Stimulated activated CD8-positive, alpha-beta memory T cell treated with anti-CD3 and anti-CD28 coated beads, Interleukin-12 subunit alpha, Interleukin-12 subunit beta, amount 100 ng/mL, for 24 hours (primary cell): ENCODE measurements around the gene USP49.
A peak's percentile ranks its signal among the peaks of the same experiment; 100 is the strongest.
"Not testable (repeated sequence)": the region's sequence is repeated elsewhere in the genome, so short reads cannot be mapped to it uniquely, and the experiment has no call there.

ENCODE experiments used
- DNase-seq: peaks from one replicate; pipeline ENCODE4 v3.0.0-alpha.2; 2020; ENCODE audit errors: extremely low read depth

Gene USP49

DNA sequence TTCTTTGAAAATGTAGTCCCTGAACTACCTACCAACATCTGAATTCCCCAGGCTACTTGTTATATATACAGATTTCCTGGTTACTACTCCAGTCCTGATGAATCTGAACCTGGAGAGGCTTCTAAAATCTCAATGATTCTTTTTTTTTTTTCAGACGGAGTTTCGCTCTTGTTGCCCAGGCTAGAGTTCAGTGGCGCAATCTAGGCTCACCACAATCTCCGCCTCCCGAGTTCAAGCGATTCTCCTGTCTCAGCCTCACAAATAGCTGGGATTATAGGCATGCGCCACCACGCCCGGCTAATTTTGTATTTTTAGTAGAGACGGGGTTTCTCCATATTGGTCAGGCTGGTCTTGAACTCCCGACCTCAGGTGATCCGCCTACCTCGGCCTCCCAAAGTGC is 83.2 kb downstream of the USP49 start:
- not testable (repeated sequence) for DNase-seq

DNA sequence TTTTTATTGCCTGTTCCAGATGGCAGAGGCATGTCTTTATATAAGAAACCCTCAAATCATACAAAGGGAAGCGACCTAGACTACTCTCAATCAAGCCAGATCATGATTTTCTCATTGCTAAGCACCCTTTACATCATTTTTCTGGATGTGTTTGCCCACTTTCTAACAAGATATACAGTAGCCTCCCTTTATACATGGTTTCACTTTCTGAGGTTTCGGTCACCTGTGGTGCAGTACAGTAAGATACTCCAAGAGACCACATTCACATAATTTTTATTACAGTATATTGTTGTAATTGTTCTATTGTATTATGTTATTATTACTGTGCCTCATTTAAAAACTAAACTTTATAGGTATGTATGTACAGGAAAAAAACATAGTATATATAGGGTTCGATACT is 84.1 kb downstream of the USP49 start:
- DNase-seq, result no peak

DNA sequence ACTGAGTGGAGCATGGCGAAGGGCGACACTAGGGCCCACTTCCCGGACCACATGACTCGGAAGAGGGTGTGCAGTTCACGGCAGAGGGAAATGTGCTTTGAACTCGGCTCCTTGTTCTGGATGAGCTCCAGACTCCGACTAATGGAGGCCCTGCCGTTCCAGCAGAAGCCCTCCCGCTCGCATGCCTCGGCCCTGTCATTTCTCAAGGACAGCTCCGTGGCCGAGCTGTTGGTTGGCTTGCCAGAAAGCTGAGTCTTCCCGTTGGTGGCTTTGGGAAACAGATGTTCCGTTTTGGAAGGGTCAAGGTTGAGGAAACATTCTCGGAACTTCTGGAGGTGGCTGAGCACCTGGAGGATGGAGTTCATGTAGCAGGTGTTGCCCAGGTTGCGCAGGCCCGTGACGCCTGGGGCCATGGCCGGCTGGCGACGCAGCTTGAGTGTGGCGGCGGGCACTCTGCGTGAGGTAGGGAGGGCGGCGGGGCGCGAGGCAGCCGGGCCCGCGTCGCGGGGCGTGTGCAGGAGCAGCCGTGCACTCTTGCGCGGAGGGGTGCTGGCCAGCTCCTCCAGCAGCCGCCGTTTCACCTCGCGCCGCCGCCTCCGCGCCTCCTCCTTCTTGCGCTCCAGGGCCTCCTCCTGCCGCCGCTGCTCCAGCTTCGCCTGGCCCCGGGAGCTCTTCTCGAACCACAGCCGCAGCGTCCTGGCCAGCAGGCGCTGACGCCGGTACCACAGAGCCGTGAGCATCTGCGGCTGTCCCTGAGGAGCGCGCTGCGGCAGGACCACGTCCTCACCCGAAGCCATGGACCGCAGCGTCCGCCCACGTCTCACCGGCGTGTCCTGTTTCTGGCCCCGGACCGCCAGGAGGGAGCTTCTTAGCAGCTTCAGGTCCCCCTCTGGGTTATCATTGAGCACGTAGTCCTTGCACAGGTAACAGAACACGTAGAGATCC is 89.1 kb downstream of the USP49 start:
- DNase-seq, result no peak

DNA sequence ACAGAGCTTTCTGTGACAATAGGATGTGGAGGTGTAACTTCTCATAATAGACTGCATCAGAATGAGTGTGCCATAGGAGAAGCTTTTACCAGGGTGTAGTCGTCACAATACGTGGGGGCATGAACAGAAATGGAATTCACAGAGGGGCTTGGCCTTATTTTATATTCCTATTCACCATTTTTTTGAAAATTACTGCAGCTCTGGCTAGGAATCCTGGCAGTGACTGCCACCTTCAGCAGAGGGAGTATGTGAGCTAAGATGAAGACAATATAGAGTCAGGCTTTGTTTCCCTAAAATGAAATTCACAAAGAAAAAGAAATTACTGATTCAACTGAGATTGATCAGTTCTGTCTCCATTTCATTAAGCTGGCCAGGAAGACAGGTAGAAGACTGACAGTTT is 93.8 kb downstream of the USP49 start:
- DNase-seq, result no peak

DNA sequence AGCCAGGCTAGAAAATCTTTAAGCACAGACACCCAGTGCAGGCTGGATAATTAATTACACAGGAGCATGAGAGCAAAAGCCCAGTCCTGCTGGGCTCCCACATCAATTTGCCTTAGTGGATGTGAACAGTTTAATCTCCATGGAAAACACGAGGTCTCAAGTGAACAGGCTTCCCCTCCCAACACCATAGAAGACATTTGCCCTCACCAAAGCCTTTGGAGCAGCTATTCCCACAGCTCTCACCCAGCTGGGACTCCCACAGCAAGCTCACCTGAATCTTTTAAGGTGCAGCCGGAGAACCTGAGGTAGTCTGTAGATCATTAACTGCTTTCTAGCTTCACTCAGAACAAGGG is 95.6 kb downstream of the USP49 start:
- DNase-seq, result no peak

DNA sequence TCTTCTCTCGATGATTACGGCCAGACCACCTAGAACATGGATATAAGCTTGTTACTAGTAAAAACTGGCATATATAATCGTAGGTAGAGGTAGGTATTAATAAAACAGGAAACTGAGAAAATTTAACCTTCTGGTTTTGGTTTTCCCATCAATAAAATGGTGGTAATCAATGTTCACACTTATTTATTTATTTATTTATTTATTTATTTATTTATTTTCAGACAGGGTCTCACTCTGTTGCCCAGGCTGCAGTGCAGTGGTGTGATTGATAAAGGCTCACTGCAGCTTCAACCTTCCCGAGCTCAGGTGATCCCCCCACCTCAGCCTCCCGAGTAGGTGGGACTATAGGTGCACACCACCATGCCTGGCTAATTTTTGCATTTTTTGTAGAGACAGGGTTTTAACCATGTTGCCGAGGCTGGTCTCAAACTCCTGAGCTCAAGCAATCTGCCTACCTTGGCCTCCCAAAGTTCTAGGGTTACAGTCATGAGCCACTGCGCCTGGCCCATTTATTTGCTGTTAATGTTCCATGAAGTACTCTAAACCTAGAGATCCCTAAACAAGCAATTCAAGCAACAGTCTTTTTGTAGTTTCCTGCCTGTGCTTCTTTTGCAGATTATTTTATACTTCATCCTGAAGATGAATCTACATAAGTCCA is 96.1 kb downstream of the USP49 start:
- no peak for DNase-seq

DNA sequence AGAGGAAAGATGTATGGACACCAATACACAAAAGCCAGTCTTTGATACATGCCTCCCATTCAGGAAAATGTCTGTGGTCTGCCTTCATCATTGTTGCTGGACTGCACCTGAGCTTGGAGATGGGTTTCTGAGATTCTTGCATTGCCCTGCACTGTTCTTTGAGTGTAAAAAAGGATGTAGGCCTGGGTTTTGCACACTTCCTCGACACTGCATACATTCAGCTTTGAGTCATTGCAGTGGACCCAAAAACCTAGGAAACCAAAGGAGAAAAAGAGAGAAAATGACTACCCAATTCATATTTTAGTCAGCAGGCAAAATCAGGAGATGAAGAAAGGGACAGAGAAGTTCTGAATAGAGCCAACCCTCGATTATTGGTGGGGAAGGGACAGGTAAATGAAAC is 98.7 kb downstream of the USP49 start:
- no peak for DNase-seq

DNA sequence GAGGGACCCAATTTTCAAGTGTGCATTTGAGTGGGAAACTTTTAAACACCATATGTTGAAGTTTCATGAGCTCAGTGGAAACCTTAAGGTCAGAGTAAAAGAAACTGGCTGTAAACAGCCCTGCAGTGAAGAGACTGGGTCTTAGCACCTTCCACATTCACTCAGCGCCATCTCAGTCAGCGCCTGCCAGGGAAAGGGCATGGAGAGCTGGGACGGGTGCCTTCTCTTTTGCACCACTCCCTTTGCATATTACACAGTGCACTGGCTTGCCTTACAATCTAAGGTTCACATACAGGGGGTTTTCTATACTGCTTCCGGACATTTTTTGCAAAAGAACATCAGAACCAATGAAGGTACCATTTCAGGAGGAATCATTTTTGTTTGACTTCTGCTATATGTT is 103.2 kb downstream of the USP49 start:
- DNase-seq, result no peak

DNA sequence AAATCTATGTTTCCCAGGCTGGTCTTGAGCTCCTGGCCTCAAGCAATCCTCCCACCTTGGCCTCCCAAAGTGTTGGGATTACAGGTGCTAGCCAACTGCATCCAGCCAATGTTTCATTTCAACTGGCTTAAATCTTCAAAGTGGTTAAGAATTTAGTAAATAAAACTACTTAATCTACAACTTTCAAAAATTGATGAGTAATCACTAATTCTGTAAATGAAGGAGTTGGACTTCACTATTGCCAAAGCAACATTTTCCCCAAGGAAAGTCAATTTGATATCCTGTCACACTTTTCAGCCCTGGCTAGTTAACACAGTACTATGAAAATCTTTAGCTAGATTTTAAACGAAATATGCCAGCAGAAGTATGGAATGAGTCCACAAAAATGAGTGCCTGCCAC is 103.9 kb downstream of the USP49 start:
- no peak for DNase-seq

DNA sequence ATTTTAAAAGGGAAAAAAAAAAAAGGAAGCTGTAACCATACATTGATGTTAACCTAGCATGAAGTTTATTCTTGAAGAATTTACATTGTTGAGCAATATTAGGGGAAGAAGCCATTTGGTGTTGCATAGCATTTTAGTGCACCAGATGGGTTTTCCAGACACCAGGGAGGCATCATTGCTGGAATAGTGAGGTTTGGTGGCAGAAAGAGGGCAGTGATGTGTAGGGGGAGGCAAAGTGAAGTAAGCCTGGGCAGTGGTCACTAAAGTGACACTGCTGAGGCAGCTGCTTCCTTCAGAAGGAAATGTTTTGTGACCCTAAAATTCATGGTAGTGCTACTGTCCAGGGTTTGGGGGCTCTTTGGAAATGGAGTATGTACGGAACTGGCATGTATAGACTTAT is 105.1 kb downstream of the USP49 start:
- DNase-seq, result no peak

DNA sequence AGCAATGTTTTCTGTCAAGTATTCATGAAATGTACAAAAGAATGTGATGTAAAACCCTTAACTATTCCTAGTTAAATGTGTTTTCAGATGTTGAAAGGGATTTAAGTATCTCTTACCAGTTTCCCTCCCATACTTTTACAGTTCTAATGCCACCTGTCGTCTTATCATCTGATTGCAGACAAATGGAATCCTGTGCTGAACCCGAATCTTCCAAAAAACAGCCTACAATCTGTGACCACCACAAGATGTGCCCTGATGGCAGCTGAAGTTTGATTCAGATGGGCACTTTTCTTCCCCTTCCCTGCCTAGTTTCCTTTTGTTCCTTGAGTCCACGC is 105.8 kb downstream of the USP49 start:
- no peak for DNase-seq

DNA sequence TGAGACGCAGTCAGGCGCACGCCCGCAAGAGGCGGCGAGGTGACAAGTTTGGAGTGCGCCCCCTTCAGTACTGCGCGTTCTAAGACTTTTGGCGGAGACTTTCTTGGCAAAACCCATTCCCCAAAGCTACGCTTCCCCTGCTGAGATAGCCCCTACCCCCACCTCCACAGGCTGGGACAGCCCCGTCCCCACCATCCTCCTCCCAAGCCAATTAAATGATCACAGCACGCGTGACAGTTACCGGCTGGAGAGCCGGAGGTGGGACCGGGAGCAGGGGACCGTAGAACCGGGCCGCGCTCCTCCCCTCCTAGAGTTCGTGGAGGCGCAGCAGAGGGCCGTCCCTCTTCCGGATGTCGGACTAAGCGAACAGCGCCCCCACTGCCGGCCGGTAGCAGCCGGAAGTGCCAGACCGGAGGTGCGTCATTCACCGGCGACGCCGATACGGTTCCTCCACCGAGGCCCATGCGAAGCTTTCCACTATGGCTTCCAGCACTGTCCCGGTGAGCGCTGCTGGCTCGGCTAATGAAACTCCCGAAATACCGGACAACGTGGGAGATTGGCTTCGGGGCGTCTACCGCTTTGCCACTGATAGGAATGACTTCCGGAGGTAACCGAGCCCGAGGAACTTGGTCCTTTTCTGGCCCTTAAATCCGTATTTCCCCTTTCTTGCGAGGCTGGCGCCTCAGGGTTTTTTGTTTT is 107.8 kb downstream of the USP49 start, which contains the start of gene TOMM6:
TOMM6 (plus strand) TSS at position 476 of the 699 bp plus-strand sequence; CDS start at position 480, 4 bp downstream.
- DNase-seq, result peak; percentile 88

DNA sequence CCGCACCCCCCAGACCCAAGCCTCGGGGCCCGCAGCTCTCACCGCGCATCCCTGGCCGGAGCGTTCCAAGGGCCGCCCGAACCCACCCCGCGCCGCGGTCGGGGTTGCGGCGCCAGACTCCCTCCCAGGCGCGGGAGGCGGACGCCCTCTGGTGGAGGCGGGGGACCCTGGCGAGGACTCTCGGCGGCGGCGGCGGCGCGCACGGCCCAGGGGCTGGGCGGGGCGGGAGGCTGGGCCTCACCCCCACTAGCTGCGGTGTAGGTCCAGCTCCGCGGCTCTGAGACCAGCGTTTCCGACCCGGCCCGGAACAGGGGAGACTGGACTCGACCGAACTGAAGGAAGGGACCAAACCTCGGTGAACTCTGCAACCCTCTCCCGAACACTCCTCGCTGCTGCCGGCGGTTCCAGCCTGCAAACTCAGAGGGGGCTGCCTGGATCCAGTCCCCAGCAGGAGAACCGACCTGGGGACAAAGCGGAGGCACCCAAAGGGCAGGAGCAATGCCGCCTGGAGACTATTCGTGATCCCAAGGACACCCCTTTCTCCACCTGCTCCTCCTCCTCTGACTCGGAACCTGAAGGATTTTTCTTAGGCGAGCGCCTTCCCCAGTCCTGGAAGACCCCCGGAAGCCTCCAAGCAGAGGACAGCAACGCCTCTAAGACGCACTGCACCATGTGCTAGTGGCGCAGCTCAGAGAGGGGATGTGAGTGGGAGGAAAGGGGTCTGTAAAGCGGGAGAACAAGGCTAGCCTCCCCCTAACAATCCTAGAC is 108.5 kb downstream of the USP49 start:
- peak; percentile 73 for DNase-seq

DNA sequence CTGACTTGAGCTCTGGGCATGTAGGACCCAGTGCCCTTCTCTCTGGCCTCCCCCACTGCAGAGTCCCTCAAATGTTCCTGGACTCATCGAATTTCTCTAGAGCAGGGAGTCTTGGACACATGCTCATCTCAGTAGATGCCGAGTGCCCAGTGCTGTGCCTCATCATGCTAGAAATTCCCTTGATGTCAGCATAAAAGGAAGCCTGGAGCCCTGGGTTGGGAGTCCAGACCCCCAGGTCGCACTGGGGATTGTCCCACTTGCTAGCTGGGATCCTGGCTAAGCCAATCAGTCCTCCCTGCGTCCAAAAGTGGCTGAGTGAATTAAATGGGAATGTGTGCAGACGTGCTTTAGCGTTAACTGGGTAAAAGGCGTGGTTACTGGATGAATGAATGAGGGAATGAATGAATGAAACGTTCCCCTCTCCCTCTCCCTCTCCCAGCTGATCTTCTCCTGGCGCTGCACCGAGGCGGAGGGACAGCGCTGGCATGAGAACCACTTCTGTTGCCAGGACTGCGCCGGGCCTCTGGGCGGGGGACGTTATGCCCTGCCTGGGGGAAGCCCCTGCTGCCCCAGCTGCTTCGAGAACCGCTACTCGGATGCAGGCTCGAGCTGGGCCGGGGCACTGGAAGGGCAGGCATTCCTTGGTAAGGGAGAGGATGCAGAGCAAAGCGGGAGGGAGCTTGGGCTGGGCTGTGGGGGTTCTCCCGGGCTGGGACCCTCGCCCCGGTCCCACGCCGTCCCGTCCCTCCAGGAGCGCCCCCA is 109.3 kb downstream of the USP49 start:
- no peak for DNase-seq

DNA sequence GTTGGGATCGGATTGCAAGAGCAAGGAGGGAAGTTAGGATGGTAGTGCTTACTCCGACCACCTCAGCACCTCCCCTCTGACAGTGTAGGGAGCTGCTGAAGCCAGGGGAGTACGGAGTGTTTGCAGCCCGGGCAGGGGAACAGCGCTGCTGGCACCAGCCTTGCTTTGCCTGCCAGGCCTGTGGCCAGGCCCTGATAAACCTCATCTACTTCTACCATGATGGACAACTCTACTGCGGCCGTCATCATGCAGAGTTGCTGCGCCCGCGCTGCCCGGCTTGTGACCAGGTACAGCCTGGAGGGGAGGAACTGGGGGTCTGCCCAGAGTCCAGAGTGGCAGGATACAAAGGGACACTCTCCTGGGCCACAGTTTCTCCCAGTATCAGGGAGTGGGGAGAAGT is 109.9 kb downstream of the USP49 start:
- DNase-seq, result no peak

DNA sequence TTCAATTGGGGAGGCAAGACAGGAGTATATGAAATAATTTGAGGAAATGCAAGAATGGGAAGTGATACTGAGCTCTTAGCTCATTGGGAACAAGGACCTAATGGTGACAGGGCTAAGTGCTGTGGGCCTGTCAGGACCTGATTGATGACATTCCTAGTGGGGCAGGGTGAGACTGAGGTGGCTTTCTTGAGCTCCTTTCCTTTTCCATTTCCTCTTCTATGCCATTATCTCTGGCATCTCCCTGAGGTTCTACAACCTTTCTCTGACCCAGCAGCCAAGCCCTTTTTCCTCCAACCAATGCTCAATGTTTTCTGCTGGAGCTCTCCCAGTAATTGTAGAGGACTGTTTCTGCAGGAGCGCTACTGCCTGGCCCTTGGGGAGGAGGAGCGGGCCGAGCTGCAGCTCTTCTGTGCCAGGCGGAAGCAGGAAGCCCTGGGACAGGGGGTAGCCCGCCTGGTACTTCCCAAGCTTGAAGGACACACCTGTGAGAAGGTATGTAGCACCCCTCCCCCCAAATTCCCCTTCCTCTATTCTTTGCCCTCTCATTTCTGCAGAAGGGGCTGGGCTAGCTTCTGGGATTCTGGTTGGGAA is 110.5 kb downstream of the USP49 start:
- DNase-seq, result no peak

DNA sequence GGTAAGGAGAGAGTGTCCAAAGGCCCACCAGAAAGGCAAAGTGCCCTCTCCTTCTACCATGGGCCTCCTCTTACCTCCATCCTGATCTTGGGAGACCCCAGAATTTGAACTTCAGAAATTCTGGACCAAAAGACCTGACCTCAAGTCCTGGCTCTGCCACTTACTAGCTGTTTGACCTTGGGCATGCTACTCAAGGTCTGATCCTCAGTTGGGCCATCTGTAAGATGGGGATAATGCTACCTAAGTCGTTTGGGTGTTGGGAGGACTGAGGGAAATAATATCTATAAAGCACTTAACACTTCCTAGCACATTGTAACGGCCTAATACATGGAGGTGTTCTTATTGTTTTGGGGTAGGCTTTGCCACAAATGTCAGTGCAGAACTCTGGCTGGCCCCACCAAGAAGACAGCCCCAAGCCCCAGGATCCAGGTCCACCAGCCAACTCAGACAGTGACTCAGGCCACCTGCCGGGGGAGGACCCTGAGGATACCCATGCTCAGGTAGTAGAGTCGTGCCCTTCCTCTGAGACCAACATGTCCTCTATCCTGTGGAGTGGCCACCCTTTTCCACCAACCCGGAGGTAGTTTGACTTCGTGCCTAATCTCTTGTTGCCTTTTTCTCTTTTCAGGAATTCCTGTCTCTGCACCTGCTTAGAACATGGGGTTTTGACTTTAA is 111.9 kb downstream of the USP49 start:
- DNase-seq, result no peak

DNA sequence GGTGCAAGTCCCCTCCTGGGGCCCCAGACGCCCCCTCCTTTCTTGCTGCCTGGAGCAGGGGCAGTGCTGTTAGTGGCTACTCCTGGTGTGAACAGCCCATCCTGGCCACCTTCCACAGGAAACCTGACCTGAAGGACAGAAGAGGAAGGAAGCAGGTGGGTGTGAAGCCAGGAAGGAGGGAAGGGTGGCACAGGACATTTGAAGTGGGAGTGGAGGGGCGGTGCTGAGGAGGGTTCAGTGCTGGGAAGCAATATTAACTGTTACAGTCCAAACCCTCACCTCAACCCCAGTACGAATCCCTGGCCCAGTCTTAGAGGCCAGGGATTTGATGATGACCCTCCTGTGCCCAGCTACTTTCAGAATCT is 113.8 kb downstream of the USP49 start:
- no peak for DNase-seq

DNA sequence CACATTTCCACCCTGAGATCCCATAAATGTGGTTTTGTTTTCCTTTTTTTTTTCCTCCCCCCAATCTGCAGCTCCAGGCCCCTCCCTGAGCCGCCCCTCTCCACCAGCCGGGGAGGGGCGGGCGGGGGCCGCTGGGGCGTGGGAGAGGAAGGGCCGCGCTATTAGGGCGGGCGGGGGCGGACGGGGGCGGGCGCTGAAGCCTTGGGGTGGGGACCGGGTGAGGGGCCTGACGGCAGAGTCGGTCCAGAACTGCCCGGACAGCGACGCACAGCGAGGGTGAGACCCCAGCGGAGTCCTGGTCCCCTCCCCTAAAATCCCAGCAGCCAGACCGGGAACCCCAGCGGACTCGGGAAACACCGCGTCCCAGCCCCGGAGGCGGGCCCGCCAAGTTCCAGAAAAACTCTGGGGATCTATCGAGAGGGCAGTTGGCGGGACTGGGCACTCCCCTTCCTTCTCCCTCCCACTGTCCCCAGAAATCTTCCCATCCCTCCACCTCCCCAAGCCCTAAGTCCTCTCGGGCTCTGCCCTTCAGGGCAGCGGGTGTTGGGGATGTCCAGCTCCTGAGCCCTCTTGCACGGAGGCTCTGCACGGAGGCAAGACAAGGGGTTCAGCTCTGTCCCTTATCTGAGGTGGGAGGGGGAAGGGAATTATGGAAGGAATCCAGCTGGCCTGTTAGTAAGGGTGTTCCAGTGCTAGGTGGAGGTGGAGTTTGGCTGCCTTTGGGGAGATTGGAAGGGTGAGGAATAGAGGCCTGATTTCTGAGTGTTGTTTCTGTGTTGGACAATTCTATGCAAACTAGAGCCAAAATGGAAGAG is 114.4 kb downstream of the USP49 start, which contains the start of gene PRICKLE4:
PRICKLE4 (plus strand) TSS at position 232 of the 815 bp plus-strand sequence. CDS start 2,692 bp downstream, outside the sequence.
- DNase-seq, result no peak
